GM10266 (cell line): ENCODE results near the gene CD82.

Source experiments
- DNase-seq: peaks from one replicate; pipeline ENCODE4 v3.0.0; 2012; ENCODE audit errors: extremely low spot score
- CTCF ChIP-seq: IDR thresholded peaks from 2 replicates; pipeline ENCODE4 v1.5.1; 2012; ENCODE audit warnings: mild to moderate bottlenecking, low read depth; ENCODE audit not compliant: control insufficient read depth, insufficient read depth; ENCODE audit errors: missing control alignments

Gene CD82

GRCh38 chr11:44575962-44576361 lies 10.5 kb downstream of the CD82 start:
- TF ChIP-seq CTCF: no peak
- DNase-seq: no peak

DNA sequence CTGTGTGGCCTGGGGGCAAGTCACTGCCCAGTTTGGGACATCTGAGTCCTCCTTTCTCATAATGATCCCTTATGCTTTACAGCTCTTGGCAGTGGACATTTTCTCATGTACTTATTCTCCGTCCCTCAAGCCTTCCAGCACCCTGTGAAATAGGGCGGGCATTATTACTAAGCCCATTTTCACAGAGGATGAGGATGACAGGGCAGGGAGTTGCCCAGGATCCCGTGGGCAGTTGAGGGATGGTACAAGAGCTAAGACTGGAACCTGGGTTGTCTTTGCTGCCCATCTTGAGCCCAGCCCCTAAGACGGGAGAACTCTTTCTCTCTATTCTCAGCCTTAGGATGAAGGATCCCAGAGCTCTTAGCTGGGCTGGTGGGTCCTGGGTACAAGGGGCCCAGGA lies 11.2 kb downstream of the CD82 start:
- no peak for TF ChIP-seq CTCF
- no peak for DNase-seq

DNA sequence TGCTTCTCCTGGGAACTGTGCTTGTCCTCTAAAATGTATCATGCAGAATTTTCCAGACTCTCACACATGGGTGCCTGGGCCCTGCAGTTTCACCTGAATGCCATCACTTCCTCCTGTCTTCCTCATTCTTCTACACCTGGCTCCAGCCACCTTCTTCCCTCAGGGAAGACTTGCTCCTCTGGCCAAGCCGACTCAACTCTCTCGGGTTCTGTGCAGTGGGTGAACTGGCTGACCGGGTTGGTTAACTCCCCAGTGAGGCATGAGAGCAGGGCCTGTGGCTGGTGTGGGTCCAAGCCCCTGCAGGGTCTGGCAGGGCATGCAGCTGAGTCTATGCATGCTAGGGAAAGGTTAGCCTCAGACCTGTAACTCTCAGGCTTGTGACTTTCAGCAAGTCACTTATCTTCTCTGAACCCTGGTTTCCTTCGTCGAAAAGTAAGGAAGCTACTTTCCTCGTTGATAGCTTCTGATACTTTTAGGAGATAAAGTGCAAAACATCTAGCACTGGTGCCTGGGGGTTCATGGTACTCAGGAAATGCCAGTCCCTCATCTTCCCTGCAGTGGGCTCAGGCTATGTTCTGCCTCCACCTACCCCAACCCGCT lies 11.9 kb downstream of the CD82 start:
- TF ChIP-seq CTCF: no peak
- no peak for DNase-seq

DNA sequence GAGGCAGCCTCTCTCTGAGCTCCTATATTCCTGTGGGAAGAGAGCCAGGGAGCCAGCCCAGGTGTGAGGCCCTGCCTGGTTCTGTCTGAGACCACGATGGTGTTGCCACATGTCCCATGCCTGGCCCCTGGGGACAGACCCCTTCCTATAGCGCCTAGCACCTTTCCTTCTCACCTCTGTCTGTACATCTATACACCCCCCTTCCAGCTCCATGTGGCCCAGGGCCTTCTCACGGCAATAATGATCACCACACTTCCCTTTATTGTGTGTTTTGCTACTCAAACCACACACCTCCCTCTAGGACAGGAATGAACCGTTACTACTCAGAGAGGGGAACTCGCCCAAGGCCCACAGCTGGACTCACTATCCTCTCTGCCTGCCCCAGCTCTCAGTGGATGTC lies 12.8 kb downstream of the CD82 start:
- DNase-seq: peak; percentile 35
- no peak for TF ChIP-seq CTCF

DNA sequence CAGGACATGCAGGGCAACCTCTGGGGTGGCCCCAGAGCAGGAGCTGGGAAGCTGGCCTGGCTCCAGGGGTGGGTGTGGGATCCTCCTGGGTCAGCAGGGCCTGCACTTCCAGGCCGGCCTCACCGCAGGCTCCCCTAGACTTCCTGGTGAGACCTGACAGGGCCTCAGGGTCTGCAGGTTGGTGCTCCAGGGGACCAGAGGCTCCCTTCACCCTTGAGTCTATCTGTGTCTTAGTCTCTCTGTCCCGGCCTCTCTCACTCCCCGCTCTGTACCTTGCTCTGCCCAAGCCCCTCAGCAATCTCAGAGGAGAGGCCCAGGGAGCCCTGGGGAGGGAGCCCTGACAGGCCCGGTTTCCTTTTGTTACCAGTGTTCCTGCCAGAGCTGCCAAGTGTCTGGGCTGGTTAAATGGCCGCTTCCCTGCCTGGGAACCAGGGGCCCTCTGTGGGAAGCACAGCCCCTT lies 13.9 kb downstream of the CD82 start:
- DNase-seq: no peak
- no peak for TF ChIP-seq CTCF

GRCh38 chr11:44580701-44581100 lies 15.2 kb downstream of the CD82 start:
- no peak for DNase-seq
- TF ChIP-seq CTCF: no peak

DNA sequence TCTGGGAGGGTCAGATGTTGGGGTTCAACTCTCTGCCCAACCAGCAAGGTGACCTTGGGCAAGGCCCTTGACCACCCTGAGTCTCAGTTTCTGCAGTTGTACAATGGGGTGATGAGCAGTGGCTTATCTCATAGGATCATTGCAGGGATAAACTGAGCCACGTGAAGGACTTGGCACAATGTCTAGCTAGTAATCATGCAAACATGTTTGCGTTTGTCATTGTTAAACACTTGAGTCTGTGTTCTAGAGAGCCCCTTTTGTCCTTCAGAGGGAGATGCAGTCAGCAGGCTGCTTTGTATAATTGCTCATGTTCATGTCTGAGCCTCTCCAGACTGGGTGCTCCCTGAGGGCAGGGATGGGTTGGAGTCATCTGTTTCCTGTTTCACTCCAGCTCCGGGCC lies 15.8 kb downstream of the CD82 start:
- TF ChIP-seq CTCF: no peak
- DNase-seq: no peak
